Subcutaneous adipose tissue (tissue), 4 donors: Measurements from ENCODE around the gene RIPOR2. TPM values are rescaled to one million over a fixed set of nuclear protein-coding genes. Genes with fewer than 3 reads are reported as not detected.

ENCODE experiments used
- CTCF ChIP-seq: fragments of 450-650 bp; IDR thresholded peaks from one replicate; pipeline ENCODE4 v1.5.1; 2016; ENCODE audit warnings: low read depth, mild to moderate bottlenecking, control low read depth, antibody characterized with exemption, moderate library complexity
- total RNA-seq, 4 donors: library from RNA; depleted of rRNA; stranded (reverse); fragments of >200 nt; gene quantifications; one replicate each; pipeline ENCODE4 v1.1.0, GENCODE V29; 2016

Gene RIPOR2
- total RNA-seq, 4 donors from 2014 or later, result 7.9 to 36.1 (median 9.2) TPM

- TF ChIP-seq CTCF, result no peak
Measured at GRCh38 chr6:24876499-24877465, 59.0 kb downstream of the RIPOR2 start.

- TF ChIP-seq CTCF, result no peak
Measured at GRCh38 chr6:24875534-24875901, 60.2 kb downstream of the RIPOR2 start.

- TF ChIP-seq CTCF, result no peak
Measured at GRCh38 chr6:24874776-24875533, 60.8 kb downstream of the RIPOR2 start.

- no peak for TF ChIP-seq CTCF
Measured at GRCh38 chr6:24874128-24874527, 61.6 kb downstream of the RIPOR2 start.

GRCh38 chr6:24872779-24873178, 63.0 kb downstream of the RIPOR2 start:
- no peak for TF ChIP-seq CTCF

GRCh38 chr6:24868765-24869164, 67.0 kb downstream of the RIPOR2 start:
- TF ChIP-seq CTCF, result no peak

GRCh38 chr6:24867104-24867703, 68.6 kb downstream of the RIPOR2 start:
- no peak for TF ChIP-seq CTCF
